Sigmoid colon (tissue), 4 donors: ENCODE measurements around the gene CEP120.
A peak's percentile ranks its signal among the peaks of the same experiment; 100 is the strongest.

ENCODE experiments used
- CTCF ChIP-seq, 4 experiments: fragments of 450-650 bp in 3 of 4; fragments of 200-600 bp in 1 of 4; IDR thresholded peaks; one replicate each; pipeline ENCODE4 v1.5.1; 2016 to 2019; ENCODE audit warnings: antibody characterized with exemption in 4 of 4, mild to moderate bottlenecking in 3 of 4, moderate library complexity in 2 of 4
- POLR2A ChIP-seq, 2 donors: fragments of 450-650 bp; IDR thresholded peaks; one replicate each; pipeline ENCODE4 v1.6.1; 2016; ENCODE audit warnings: antibody characterized with exemption in 2 of 2, mild to moderate bottlenecking in 2 of 2, moderate library complexity in 2 of 2
- POLR2AphosphoS5 ChIP-seq, 4 donors: sonication (generic); formaldehyde crosslinking; IDR thresholded peaks; one replicate each; pipeline ENCODE4 v1.6.1; 2017; ENCODE audit warnings: antibody characterized with exemption in 4 of 4

GRCh38 chr5:123371575-123372179 lies 51.5 kb downstream of the CEP120 start:
- TF ChIP-seq CTCF (IDR thresholded peaks at IDR 0.05) (peak in 2 of 4 experiments; percentile 23 to 56), POLR2AphosphoS5 (IDR thresholded peaks at IDR 0.05) (no peak), POLR2A (IDR thresholded peaks at IDR 0.05) (no peak)
